Astrocyte of the cerebellum (primary cell): ENCODE results near the gene PLXNC1.
A peak's percentile ranks its signal among the peaks of the same experiment; 100 is the strongest.

Experiments used
- DNase-seq: peaks from one replicate; pipeline ENCODE4 v3.0.0-alpha.2; 2011; ENCODE audit warnings: low read depth
- H3K4me3 ChIP-seq: 2 replicates; pipeline ENCODE4 v1.5.1; 2011; ENCODE audit warnings: mild to moderate bottlenecking, low read depth, low read length, moderate library complexity
- in situ Hi-C: cut with HindIII; loops from 2 replicates; pipeline ENCODE4 v1.10.0; 2017; ENCODE audit warnings: low sequenced_read_pairs
- TF ChIP-seq, protein P1 (sequence below): IDR thresholded peaks from 2 replicates; pipeline ENCODE4 v1.5.1; 2012; ENCODE audit warnings: low read length, low read depth, moderate library complexity, mild to moderate bottlenecking; ENCODE audit errors: missing control alignments

The PLXNC1 gene

DNA sequence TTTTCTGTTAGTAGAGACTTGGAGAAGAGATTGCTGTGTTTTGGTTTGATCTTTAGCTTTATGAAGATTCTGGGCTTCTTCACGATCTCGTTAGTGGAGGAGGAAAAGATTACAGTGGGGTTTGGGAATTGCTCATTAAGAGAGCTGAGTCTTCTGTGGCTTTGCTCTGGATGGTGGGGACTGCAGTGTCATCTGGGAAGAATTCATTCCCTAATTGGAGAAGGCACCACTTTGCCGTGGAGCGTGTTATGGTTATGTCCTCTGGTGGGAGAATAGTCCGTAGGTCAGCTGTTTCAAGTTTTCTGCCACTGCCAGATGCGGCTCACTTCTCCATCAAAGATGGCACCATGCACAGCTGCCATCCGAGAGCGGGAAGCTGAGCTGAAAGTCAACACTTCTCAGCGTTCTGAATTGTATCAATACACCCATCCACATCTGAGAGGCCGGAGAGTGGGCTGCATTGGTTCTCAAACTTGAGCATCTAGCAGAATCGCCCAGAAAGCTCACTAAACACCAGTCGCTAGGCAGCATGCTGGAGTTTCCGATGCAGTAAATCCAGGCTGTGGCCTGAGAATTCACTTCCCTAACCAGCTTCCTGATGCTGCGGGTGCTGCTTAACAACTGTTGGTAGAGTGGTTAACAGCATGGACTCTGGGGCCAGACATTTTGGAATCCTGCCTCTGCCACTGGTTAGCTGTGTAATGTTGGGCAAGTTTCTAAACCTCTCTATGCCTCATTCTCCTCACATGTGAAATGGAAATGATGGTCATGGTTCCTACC, 117.8 kb downstream of the PLXNC1 start:
- H3K4me3 ChIP-seq = no peak overlapping the region
- no peak for DNase-seq
- in situ Hi-C loops = no loop called here
- TF ChIP-seq, protein P1, sequence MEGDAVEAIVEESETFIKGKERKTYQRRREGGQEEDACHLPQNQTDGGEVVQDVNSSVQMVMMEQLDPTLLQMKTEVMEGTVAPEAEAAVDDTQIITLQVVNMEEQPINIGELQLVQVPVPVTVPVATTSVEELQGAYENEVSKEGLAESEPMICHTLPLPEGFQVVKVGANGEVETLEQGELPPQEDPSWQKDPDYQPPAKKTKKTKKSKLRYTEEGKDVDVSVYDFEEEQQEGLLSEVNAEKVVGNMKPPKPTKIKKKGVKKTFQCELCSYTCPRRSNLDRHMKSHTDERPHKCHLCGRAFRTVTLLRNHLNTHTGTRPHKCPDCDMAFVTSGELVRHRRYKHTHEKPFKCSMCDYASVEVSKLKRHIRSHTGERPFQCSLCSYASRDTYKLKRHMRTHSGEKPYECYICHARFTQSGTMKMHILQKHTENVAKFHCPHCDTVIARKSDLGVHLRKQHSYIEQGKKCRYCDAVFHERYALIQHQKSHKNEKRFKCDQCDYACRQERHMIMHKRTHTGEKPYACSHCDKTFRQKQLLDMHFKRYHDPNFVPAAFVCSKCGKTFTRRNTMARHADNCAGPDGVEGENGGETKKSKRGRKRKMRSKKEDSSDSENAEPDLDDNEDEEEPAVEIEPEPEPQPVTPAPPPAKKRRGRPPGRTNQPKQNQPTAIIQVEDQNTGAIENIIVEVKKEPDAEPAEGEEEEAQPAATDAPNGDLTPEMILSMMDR = no peak

DNA sequence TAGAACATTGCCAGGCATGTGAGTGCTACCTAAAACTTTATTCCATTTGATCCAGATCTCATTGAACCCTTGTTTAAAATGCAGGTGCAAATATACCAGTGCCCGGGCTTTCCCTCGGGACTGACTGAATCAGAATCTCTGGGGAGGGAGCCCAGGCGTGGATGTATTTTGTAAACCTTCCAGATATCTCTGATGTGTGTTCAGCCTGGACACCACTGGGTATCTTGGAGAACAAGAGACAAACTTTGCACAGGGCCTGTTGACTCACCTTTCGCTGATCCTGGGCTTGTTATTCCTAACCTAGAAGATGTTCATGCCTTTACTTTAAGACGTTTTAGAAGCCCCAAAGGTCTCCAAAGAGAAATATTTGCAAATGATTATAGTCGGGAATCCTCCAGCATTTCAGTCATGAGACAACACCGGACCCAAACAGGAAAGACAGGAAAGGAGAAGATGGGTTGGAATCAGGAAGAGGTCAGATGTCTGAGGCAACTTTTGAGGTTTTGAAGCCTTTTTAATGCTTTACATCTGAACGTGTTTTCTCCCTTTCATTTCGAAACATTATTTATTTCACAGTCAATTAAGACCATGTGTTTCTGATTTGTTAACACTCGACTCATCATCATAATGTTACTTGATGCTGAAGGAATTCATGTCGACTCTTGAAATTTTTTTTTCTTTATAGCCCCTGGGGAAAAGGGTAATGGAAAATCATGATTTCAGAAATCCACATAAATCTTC, 118.6 kb downstream of the PLXNC1 start:
- TF ChIP-seq, protein P1 = no peak
- in situ Hi-C loops = no loop called here
- DNase-seq = peak; percentile 46
- H3K4me3 ChIP-seq = no peak overlapping the region

DNA sequence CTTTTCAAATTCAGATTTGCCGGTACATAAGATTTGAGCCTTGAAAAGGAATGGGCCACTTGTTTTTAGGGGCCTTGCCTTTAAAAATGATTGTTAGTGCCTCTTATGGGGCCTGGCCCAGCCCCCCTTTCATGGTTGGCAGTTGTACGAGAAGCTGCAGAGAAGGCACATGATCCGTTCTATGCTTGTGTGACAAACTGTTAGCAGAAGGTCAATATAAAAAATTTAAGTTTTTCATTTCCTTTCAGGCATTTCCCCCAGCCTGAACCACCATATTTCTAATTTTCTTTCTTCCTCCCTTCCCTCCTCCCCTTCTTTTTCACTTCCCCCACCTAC, 119.1 kb downstream of the PLXNC1 start:
- in situ Hi-C loops = no loop called here
- no peak overlapping the region for H3K4me3 ChIP-seq
- TF ChIP-seq, protein P1 = no peak
- no peak for DNase-seq

DNA sequence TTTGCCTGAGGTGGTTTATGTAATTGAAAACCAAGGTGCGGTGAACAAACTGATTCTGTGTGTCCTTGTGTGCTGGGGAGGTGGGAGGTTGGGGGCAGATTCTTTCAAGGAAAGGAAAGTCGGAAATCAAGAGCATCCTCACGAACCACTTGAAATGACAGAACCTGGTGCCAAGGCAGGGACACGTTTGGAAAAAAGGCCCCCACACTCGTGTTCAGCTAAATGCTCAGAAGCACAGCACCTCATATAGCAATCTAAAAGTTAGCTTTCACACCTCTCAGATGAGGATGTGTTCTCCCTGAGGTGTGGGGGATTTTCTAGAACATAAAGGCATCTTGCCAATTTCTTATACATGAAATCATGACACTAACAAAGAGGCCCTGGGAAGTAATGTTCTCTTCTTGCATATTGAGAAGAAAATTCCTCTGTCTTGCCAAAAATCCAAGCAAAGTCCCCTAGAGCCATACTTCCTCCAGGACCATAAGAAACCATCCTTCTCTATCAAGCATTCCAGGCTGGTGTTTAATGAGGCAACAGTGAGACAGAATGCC, 119.6 kb downstream of the PLXNC1 start:
- H3K4me3 ChIP-seq = no peak overlapping the region
- in situ Hi-C loops = no loop called here
- TF ChIP-seq, protein P1 = no peak
- DNase-seq = no peak

DNA sequence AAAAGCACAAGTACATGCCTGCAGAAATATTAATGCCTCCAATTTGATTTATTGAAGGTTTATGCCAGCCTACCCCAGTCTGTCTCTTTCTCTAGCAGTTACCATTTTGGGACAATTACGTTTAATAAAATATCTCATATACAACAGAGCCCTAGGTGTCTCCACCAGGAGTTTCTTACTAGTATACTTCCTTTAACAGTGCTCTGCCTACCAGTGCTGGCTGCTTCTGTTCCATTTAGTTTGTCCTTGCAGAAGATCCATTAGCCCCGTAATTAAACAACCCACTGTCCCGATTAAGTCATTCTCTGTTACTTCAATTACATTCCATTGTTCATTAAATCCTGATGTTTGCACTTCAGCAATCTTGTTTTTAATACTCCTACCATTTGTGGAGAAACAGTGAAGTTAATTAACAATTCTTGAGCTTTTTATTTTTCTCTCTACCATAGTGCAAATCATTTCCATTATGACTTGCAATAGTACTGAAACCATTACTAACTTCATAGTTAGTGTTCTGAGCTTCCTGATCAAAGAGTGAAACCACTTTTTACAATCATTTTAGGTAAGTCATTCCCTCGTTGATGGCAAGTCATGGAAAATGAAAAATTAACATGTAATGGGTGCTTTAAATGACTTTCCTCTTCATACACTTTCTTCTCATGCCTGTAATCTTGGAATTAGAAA, 121.1 kb downstream of the PLXNC1 start:
- DNase-seq = no peak
- TF ChIP-seq, protein P1 = no peak
- in situ Hi-C loops = no loop called here
- no peak overlapping the region for H3K4me3 ChIP-seq

DNA sequence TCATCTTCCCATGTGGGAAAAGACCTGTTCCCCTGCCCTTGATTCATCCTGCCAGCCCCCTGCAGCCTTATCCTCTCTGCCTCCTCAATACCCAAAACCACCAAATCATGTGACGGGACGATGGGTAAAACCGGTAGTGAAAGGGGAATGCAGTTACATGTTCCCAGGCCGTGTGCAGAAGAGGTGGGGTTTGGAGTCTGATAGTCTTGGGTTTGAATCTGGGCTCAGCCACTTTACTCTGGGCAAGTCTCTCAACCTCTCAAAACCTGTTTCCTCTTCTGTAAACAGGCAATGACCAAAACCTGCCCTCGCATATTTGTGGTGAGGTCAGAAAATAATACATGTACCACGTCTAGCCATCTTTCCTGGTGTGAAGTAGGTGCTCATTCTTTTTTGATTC, 123.0 kb downstream of the PLXNC1 start:
- H3K4me3 ChIP-seq = no peak overlapping the region
- DNase-seq = no peak
- in situ Hi-C loops = no loop called here
- TF ChIP-seq, protein P1 = no peak
